ENCODE data around the gene ACSF3.

GRCh38 chr16:89191901-89192185 is 98.2 kb downstream of the ACSF3 start:
- no peak for TF ChIP-seq CTCF (IDR thresholded peaks at IDR 0.05)
- TF ChIP-seq EZH2 (IDR thresholded peaks at IDR 0.05): no peak
- no peak for TF ChIP-seq EZH2phosphoT487 (IDR thresholded peaks at IDR 0.05)

All from neural progenitor cell (in vitro differentiated cells).